Endothelial cell (in vitro differentiated cells): ENCODE data around the gene ECEL1. TPM values are rescaled to one million over a fixed set of nuclear protein-coding genes. Genes with fewer than 3 reads are reported as not detected.

Experiments
- DNase-seq: peaks from one replicate; pipeline ENCODE4 v3.0.0; 2021; ENCODE audit warnings: low spot score
- H3K27ac Mint-ChIP-seq: one replicate; pipeline ENCODE4 v1.8.0; 2021; ENCODE audit warnings: mixed read lengths, inconsistent platforms; ENCODE audit not compliant: unreplicated experiment
- H3K27me3 Mint-ChIP-seq: one replicate; pipeline ENCODE4 v1.8.0; 2021; ENCODE audit warnings: mild to moderate bottlenecking, moderate library complexity, mixed read lengths, inconsistent platforms; ENCODE audit not compliant: unreplicated experiment
- H3K36me3 Mint-ChIP-seq: one replicate; pipeline ENCODE4 v1.8.0; 2021; ENCODE audit warnings: mild to moderate bottlenecking, low read depth, mixed read lengths, inconsistent platforms; ENCODE audit not compliant: unreplicated experiment
- H3K4me1 Mint-ChIP-seq: one replicate; pipeline ENCODE4 v1.8.0; 2021; ENCODE audit warnings: mild to moderate bottlenecking, mixed read lengths, inconsistent platforms; ENCODE audit not compliant: unreplicated experiment
- H3K4me3 Mint-ChIP-seq: one replicate; pipeline ENCODE4 v1.8.0; 2021; ENCODE audit warnings: mild to moderate bottlenecking, mixed read lengths, inconsistent platforms; ENCODE audit not compliant: unreplicated experiment
- H3K9me3 Mint-ChIP-seq: one replicate; pipeline ENCODE4 v1.8.0; 2021; ENCODE audit warnings: mixed read lengths, inconsistent platforms; ENCODE audit not compliant: unreplicated experiment
- CTCF ChIP-seq: fragments of 200-600 bp; sonication (generic); IDR thresholded peaks from one replicate; pipeline ENCODE4 v1.5.0; 2021; ENCODE audit warnings: antibody characterized with exemption; ENCODE audit not compliant: unreplicated experiment
- total RNA-seq: library from RNA; stranded (reverse); fragmentation: NEBNext Ultra II Directional; extraction: Animal tissue kit (Norgen Biotek cat#: 25700); gene quantifications from one replicate; pipeline ENCODE4 v1.2.1, GENCODE V29; 2021; ENCODE audit not compliant: unreplicated experiment

The ECEL1 gene
- total RNA-seq, 1 donor from 2014 or later: not detected

DNA sequence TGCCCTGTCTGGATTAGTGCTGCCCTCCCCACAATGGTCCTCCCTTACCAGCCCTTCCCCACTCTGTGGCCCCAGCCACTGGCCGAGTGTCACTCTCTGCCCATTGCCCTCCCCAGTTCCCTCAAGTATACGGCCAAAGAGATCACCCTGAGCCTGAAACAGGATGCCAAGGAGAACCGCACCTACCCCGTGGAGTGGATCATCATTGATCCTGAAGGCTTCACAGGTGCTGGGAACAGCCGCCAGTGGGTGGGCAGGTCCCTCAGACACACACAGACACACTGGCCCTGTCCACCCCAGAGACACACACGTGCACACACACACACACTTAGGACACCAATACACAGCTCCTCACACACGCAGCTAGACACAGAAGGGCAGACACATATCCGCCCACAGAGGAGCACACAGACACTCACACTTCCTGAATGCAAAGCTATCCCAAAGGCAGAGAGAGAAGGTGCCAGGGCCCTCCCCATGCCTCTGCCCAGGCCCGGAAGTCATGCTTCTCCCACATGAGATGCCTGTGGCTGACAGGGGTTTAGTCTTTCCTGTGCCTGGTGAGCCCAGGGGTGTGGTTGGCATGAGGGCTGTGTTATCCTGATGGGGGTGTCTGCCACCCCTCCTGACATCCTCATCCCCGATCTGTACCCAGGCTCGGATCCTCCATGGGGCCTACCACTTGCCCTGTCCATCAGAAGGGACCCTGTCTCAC lies 41.3 kb upstream of the ECEL1 start:
- peaks cover 2% of the 10 kb centered on the region for H3K4me1 Mint-ChIP-seq
- H3K36me3 Mint-ChIP-seq: no peaks in the 10 kb centered on the region
- TF ChIP-seq CTCF: no peak
- no peak overlapping the region for H3K27ac Mint-ChIP-seq
- H3K9me3 Mint-ChIP-seq: no peaks in the 10 kb centered on the region
- H3K27me3 Mint-ChIP-seq: peaks cover 8% of the 10 kb centered on the region
- no peak for DNase-seq
- no peak overlapping the region for H3K4me3 Mint-ChIP-seq

- Mint-ChIP-seq H3K9me3 (no peaks in the 10 kb centered on the region), H3K27ac (no peak overlapping the region), H3K27me3 (peaks cover 8% of the 10 kb centered on the region), H3K4me3 (no peak overlapping the region), H3K36me3 (no peaks in the 10 kb centered on the region), H3K4me1 (peaks cover 2% of the 10 kb centered on the region)
- no peak for DNase-seq
- no peak for TF ChIP-seq CTCF
Observed at GRCh38 chr2:232527905-232528470, 40.4 kb upstream of the ECEL1 start.

DNA sequence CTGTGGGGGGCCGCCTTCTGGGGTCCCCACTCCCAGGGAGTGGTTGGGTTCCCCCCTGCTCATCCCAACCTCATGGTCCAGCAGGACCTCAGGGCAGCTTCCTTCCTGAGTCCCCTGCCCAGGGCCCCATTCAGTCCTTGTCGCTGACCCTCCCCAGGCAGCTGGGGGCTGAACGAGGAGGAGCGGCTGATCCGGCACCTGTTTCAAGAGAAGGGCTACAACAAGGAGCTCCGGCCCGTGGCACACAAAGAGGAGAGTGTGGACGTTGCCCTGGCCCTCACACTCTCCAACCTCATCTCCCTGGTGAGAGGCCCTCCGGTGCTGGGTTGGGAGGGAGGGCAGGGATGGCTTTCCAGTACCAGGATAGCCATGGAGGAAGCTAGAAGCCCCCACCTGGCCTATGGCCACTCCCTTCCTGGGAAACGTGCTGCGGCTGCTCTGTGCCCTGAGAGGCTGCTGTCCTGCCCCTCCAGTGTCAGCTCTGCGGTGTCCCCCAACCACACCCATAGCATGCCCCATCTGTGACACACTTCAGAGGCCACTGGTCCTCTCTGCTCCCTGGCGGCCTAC lies 38.8 kb upstream of the ECEL1 start:
- no peak for DNase-seq
- Mint-ChIP-seq H3K9me3 (no peaks in the 10 kb centered on the region), H3K27ac (no peak overlapping the region), H3K36me3 (no peaks in the 10 kb centered on the region), H3K27me3 (peaks cover 9% of the 10 kb centered on the region), H3K4me1 (peaks cover 2% of the 10 kb centered on the region), H3K4me3 (no peak overlapping the region)
- TF ChIP-seq CTCF: no peak

GRCh38 chr2:232525791-232526371 lies 38.2 kb upstream of the ECEL1 start, which contains the start of gene CHRND:
TSS of gene CHRND (plus strand) at chr2:232526160. CDS start at chr2:232526216, 56 bp downstream.
- no peak for TF ChIP-seq CTCF
- peaks cover 2% of the 10 kb centered on the region for H3K4me1 Mint-ChIP-seq
- no peak within 1 kb of the TSS for H3K27ac Mint-ChIP-seq
- H3K9me3 Mint-ChIP-seq: no peaks in the 10 kb centered on the region
- peaks cover 9% of the 10 kb centered on the region for H3K27me3 Mint-ChIP-seq
- no peaks in the 10 kb centered on the region for H3K36me3 Mint-ChIP-seq
- DNase-seq: no peak
- no peak within 1 kb of the TSS for H3K4me3 Mint-ChIP-seq
